Pancreas (tissue), 10 donors: ENCODE results near the gene S100B. TPM values are rescaled to one million over a fixed set of nuclear protein-coding genes. Genes with fewer than 3 reads are reported as not detected.

ENCODE experiments used
- ATAC-seq, 4 donors: fragments of 200-7000 bp; cut with Tn5 transposase; one replicate each; pipeline versions ENCODE4 v1.8.0 to v1.9.1; 2020; ENCODE audit warnings: mild to moderate bottlenecking in 4 of 4, moderate library complexity in 4 of 4
- DNase-seq, 6 donors: peaks; one replicate each; pipeline ENCODE4 v3.0.0-alpha.2; 2020
- FAIRE-seq: peaks from 2 replicates; lab custom pipeline; 2012; peaks lifted over from hg19 to GRCh38; lab: Jason Lieb, UNC
- H3K27ac ChIP-seq, 4 donors: fragments of 200-600 bp; sonication (generic); 1 replicate in 3 of 4; 2 replicates in 1 of 4; pipeline versions ENCODE4 v1.5.0 to v1.8.0; 2020
- H3K27me3 ChIP-seq, 4 donors: fragments of 200-600 bp; one replicate each; pipeline ENCODE4 v1.8.0; 2021
- H3K36me3 ChIP-seq, 3 donors: fragments of 200-600 bp; sonication (generic) in 1 of 3; one replicate each; pipeline versions ENCODE4 v1.5.0 to v1.8.0; 2020 to 2021
- H3K4me1 ChIP-seq, 3 donors: fragments of 200-600 bp; one replicate each; pipeline ENCODE4 v1.8.0; 2021
- H3K4me3 ChIP-seq, 4 donors: fragments of 200-600 bp; sonication (generic) in 2 of 4; one replicate each; pipeline versions ENCODE4 v1.5.0 to v1.8.0; 2020 to 2021
- H3K9me3 ChIP-seq, 4 donors: fragments of 200-600 bp; one replicate each; pipeline ENCODE4 v1.8.0; 2021
- CTCF ChIP-seq, 4 donors: fragments of 200-600 bp; sonication (generic) in 3 of 4; IDR thresholded peaks; one replicate each; pipeline versions ENCODE4 v1.5.0 to v1.8.0; 2021; ENCODE audit warnings: antibody characterized with exemption in 4 of 4
- WGBS, 2 donors: extraction: QIAGEN DNeasy Blood & Tissue Kit; methylation state at CpG; one replicate each; pipeline ENCODE4 v1.1.7; 2013; 5-methylcytosine and 5-hydroxymethylcytosine counted together
- intact Hi-C, 3 donors: fragments of 100-400 bp; cut with DNase I; formaldehyde crosslinking; loops; one replicate each; pipeline versions ENCODE4 v1.11.1 to v1.14.2; 2022
- polyA plus RNA-seq, 2 donors: library from polyadenylated mRNA; stranded (reverse); fragments of 200-250 nt; gene quantifications; one replicate each; pipeline ENCODE4 v1.2.3, GENCODE V29; 2013
- total RNA-seq, 6 donors: library from RNA; stranded (reverse); fragmentation: NEBNext Ultra II Directional in 4 of 6; extraction: Animal tissue kit (Norgen Biotek cat#: 25700) in 4 of 6; gene quantifications; one replicate each; pipeline versions ENCODE4 v1.2.1 to v1.2.4, GENCODE V29; 2021 to 2023
- donor health status: healthy with polysubstance abuse.
- donor health status: DM: no; HTN: no; CAD: no; lungs with moderate emphysema.
- donor health status: DM: no; HTN: no; CAD: no.
- donor health status: control.
- donor health status: control.
- donor health status: Bipolar disorder and iron deficiency.
- donor health status: DM: yes; HTN: yes; CAD: no.
- donor health status: DM: no; HTN: no; CAD: no.
- donor health status: DM: no; HTN: no; CAD: no.
- donor health status: DM: yes; HTN: yes; CAD: no.

The S100B gene
- 1 to 10 TPM in 3 of 6 donors, under 1 TPM in 3; 0.46 to 4.7 (median 0.85) TPM for total RNA-seq
- 10 to 100 TPM in 1 of 2 donors, 1 to 10 TPM in 1; 3.5 to 10.8 TPM for polyA plus RNA-seq

DNA sequence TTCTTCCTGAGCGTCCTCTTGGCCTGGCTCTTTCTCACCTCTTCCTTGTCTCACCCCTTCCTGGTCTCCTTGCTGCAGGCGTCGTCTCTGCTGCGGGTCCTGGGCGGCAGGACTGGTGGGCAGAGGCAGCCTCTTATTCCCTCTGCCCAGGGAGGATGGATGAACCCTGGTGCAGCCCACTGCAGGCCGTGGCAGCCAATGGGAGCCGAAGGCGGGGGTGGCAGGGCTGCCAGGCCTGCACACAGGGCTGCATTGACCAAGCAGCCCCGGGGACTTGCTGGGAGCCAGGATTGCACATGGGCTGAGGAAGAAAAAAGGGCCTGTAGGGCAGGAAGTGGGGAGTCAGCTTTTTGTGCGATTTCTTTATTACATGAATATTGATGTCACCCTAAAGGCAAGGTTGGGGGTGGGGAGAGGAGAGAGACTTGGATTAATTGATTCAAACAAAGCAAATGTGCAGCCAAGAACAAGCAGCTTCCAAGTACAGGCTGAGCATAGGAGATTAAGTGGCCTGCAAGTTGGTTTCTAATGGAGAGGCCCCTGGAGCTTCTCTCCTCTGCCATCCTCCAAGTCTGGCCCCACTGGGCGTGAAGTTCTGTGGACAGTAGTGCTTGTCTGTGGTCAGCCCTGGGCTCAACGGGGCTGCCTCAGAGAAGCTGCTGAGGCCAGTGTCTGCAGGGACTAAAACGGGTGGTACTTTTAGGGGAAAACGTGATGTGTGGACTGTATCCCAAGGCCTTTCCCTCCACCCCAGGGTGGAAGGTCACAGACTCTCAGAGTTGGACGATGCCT is at the start of gene S100B:
Gene S100B (minus strand): TSS at position 108 of the 792 bp plus-strand sequence. CDS start 2,667 bp downstream, outside the sequence.
- DNase-seq (no peak), FAIRE-seq (no peak), ATAC-seq (peak in 3 of 4 donors; percentile 49 to 82 (median 62))
- H3K36me3 ChIP-seq, result no peaks in the 10 kb centered on the region
- no peak within 1 kb of the TSS for H3K4me3 ChIP-seq
- WGBS, 2 donors, result 62 to 76% methylated on average over 15 of the region's 15 CpGs
- TF ChIP-seq CTCF (IDR thresholded peaks at IDR 0.05), result no peak
- no peaks in the 10 kb centered on the region for H3K27me3 ChIP-seq
- H3K9me3 ChIP-seq, result no peaks in the 10 kb centered on the region
- peak within 1 kb of the TSS in 1 of 4 donors; percentile 37 for H3K27ac ChIP-seq
- no peaks in the 10 kb centered on the region for H3K4me1 ChIP-seq
- intact Hi-C loops, result no loop called here

DNA sequence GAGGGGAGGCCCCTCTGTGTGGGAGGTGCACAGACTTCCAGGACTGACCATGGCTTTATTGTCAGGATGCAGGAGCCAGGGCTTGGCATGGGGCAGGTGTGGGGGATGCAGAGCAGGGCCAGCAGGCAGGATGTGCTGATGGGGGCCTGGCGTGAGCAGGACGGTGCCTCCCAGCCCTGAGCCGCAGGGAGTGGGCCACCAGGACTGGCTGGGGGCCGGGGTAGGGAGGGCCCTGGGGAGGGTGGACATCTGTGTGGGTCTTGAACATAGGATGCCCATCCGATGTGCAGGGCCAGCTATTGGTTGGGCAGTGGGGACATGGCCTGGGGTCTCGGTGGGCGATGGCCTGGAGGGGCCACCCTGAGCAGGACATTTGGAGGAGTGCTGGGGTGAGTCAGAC is 46.2 kb upstream of the S100B start:
- DNase-seq (peak in 1 of 6 donors; percentile 71), ATAC-seq (peak in 1 of 4 donors; percentile 13), FAIRE-seq (no peak)
- WGBS, 2 donors, result 96 to 97% methylated on average over 7 of the region's 7 CpGs
- Histone ChIP-seq H3K27me3 (no peaks in the 10 kb centered on the region), H3K9me3 (no peaks in the 10 kb centered on the region), H3K36me3 (peaks cover 0 to 63% (median 8%) of the 10 kb centered on the region in 3 donors), H3K27ac (no peak overlapping the region), H3K4me3 (no peak overlapping the region), H3K4me1 (no peaks in the 10 kb centered on the region)
- intact Hi-C loops, result no loop called here
- TF ChIP-seq CTCF (IDR thresholded peaks at IDR 0.05), result no peak

DNA sequence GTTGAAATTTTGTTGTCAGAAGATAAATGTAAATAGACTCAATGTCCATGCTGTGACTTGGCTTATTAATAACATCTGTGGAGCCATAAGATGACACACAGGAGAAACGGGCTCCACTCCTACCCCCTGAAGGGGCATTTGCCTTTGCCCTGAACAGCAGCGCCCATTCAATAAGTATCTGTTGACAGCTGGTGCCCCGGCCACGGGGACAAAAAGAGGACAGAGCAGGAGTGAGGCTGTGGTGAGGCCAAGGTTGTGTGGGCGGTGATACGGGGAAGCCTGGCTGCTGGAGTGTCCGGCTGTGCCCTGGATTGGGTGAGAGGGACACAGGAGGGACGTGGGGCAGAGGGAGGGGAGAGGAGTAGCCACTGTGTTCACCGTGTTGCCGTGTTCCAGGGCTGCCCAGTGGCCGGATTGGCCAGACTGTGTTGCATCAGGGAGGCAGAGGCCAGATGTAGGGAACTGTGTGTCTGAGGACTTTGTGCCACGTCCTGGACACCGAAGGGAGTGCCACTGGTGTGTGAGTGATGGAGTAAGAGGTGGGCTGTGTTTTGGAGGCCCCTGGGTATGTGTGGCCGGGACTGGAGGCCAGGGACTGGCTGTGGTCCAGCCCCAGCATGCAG is 45.7 kb upstream of the S100B start:
- peaks cover 0 to 68% (median 8%) of the 10 kb centered on the region in 3 donors for H3K36me3 ChIP-seq
- peak; percentile 27 to 80 (median 60) for ATAC-seq

GRCh38 chr21:46649356-46649755 is 44.5 kb upstream of the S100B start:
- FAIRE-seq (no peak), DNase-seq (peak in 1 of 6 donors; percentile 39), ATAC-seq (peak in 2 of 4 donors; percentile 29 to 33)
- Histone ChIP-seq H3K27me3 (no peaks in the 10 kb centered on the region), H3K36me3 (peaks cover 0 to 69% (median 9%) of the 10 kb centered on the region in 3 donors), H3K27ac (no peak overlapping the region), H3K4me3 (no peak overlapping the region), H3K4me1 (no peaks in the 10 kb centered on the region), H3K9me3 (no peaks in the 10 kb centered on the region)
- intact Hi-C loops, result no loop called here
- 94% methylated on average over 19 of the region's 19 CpGs for whole genome bisulfite sequencing, 2 donors
- no peak for TF ChIP-seq CTCF (IDR thresholded peaks at IDR 0.05)

More for the DNA sequence above, 45.7 kb upstream of the S100B start:
- H3K27me3 ChIP-seq, result no peaks in the 10 kb centered on the region
- intact Hi-C loops, result no loop called here
- no peak overlapping the region for H3K4me3 ChIP-seq
- DNase-seq, result peak in 1 of 6 donors; percentile 57
- H3K9me3 ChIP-seq, result no peaks in the 10 kb centered on the region
- no peak for FAIRE-seq
- no peak overlapping the region for H3K27ac ChIP-seq
- no peaks in the 10 kb centered on the region for H3K4me1 ChIP-seq
- no peak for TF ChIP-seq CTCF (IDR thresholded peaks at IDR 0.05)
- WGBS, 2 donors, result 89 to 92% methylated on average over 14 of the region's 14 CpGs
